Hepatic stellate cell (primary cell): ENCODE results near the gene PCNX2.

Experiments used
- DNase-seq: peaks from one replicate; pipeline ENCODE4 v3.0.0; 2011; ENCODE audit warnings: low spot score

PCNX2 gene, protein sequence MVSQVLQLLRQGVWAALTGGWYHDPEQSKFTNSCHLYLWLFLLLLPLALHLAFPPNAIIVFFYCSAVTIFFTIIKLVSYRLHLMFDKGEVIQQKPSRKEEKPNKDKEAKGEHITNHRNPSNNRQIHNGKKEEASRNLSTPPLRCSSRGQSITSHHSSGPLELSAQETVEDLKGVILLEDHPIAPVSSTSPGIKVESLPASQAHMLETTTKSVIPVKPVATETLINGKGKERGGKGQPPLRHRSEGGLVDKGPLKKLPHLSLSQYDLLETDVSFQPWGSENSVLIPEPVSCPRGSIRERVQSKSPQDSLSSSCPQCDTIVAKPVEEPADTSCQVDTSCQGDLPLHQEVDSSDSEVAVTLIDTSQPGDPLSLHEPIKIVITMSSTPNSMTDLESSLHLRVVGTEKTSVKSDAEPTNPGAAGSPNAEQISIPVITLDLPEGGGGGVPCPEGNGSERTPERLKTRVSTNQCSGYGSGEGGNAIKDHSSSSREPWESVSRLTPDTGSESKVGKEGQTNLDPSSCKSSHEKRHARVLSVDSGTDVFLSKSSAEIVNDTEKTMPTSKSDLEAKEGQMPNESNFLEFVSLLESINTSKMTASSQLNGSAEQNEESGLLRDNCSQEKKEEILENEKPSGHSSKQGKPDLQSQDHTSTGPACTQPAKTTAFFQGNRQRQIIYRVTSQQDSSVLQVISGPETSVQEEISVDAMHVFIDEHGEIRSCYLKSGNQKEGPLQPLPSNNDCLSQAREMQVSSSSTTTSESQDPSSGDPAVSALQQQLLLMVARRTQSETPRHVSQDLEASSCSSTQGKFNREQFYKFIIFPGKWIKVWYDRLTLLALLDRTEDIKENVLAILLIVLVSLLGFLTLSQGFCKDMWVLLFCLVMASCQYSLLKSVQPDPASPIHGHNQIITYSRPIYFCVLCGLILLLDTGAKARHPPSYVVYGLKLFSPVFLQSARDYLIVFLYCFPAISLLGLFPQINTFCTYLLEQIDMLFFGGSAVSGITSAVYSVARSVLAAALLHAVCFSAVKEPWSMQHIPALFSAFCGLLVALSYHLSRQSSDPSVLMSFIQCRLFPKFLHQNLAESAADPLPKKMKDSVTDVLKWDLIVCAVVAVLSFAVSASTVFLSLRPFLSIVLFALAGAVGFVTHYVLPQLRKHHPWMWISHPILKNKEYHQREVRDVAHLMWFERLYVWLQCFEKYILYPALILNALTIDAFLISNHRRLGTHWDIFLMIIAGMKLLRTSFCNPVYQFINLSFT (N-terminal part only)

DNA sequence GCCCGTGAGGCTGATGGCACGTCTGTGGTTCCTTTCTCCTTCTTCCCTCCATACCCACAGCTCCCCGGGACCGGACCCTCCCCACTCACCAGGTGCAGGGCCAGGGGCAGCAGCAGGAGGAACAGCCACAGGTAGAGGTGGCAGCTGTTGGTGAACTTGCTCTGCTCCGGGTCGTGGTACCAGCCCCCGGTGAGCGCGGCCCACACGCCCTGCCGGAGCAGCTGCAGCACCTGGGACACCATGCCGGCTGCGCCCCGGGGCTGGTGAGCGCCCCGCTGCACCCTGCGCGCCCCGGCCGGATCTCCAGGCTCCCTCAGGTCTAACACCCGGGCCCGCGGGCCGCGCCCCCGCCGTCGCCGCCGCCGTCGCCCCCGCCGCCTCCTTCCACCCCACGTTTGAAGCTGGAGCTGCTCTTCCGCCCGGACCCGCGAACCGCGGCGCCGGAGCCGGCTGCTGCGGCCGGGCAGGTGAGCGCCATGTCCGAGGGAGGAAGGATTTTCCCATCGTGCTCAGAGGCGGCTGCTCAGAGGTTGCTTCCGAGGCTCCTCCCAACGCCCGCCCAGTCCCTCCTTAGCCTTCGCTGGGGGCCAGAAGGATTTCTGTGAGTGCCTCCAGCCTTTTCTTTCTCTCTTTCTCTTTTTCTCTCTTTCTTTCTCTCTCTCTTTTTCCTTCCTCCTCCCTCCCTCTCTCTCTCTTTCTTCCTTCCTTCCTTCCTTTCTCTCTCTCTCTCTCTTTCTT, at the start of gene PCNX2:
PCNX2 (minus strand) TSS at position 489 of the 738 bp plus-strand sequence; CDS start at position 242, 247 bp downstream.
- peak; percentile 65 for DNase-seq

DNA sequence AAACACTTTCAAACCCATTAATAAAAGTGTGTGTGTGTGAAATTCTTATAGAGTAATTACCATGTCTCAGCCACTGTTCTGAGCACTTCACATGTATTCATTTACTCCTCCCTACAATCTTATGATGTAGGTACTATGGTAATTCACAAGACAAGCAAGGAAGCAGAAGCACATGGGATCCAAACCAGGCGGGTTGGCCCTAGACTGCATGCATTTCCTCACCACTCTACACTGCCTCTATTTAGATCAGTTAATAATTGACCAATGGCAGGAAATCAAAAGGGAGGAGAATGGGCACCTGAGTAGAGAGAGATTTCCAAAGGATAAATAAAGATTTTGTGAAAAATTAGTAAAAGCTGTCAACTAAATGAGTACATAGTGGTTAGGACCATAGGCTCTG, 47.7 kb upstream of the PCNX2 start:
- no peak for DNase-seq

DNA sequence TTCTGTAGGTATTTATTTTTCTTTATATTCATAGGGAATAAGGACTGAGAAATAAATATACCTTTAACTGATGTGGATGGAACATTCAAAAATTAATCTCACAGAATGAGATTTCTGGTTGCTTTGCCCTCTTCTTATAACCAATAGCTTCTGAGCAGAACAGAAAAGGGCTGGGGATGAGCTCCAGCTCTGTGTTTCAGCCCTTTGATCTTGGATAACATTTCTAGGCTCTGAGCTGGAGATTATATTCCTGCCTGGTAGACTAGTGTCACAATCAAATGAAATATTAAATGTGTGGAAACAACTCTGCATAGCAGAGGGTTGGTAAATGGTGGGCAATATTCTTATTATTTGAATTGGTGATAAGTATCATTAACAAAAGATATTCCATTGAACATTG, 46.6 kb upstream of the PCNX2 start:
- DNase-seq = no peak

DNA sequence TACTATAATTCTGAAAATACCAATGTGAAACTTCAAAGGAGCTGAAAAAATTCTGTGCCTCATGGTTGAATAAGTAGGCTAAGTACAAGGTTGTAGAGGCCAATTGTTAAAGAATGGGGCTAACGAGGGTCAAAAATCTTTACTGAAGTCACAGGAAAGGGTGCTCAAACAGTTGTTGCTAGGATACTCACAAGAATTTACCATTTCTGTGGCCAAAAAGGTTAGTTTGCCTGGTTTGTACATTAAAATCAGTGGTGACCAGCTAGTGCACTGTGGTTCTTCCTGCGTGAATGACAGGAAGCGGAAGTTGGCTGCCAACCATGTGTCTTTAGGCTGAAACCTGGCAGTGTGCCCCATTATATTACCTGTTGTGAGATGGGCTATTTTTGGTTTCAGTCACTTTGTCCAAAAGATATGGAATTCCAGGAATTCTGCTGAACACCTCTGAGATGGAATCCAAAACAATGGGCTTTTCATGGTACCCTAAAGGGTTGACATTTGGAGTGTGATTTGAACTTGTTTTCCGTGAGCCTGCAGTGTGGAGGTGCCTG, 45.5 kb upstream of the PCNX2 start:
- DNase-seq = no peak

DNA sequence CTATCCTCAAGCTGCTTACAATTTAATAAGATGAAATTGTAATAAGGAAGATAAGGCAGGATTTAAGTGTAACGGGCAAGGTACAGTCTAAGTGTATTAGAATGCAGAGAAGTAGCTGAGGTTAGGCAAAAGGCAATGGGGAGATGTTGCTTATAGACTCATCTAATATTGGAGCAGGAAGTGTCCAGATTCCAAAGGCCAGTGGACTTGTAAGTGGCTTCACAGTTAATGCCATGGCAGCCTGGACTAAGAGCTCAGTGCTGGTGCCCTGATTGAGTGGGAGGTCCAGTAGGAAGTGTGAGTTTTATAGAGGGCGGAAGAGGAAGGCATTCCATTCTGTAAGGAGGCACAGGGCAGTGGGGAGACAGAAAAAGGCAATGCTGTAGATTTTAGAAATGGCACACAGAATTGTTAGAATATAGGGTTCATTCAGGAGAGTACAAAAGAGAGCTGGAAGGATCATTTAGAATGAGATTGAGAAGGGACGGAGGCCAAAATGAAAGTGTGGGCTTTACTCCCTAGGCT, 44.6 kb upstream of the PCNX2 start:
- no peak for DNase-seq

DNA sequence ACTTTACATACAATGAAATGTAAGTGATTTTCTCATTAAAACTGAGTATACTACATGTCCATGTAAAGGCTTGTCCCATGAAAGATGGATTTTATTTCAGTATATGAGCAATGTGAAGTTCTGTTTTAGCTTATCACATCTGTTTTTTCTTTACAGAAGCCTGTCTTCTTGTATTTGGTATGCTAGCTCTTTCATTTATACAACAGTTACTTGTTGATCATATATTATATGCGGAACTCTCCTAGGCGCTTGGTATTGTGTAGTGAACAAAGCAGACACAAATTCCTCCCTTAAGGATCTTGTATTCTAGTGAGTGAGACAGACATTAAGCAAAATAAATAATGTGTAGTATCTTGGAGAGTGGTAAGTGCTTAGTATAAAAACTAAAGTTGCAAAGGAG, 42.6 kb upstream of the PCNX2 start:
- no peak for DNase-seq

DNA sequence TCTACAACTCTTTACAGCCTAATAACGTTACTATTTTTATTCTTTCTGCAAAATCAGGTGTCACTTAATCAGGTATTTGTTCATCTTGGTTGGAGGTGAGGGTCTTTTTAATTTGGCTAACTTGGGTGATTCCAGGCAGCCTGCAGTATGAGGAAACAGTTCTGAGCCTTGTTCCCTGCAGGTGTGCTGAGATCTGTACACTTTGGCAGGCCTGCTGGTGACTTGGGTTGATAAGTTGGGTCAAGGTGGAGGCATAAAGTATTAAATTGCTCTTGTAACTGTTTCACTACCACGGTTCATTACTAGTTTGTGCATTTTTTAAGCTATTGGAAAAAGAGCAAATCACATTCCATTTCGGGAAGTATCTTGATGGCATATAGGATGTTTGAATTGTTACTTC, 42.0 kb upstream of the PCNX2 start:
- no peak for DNase-seq

DNA sequence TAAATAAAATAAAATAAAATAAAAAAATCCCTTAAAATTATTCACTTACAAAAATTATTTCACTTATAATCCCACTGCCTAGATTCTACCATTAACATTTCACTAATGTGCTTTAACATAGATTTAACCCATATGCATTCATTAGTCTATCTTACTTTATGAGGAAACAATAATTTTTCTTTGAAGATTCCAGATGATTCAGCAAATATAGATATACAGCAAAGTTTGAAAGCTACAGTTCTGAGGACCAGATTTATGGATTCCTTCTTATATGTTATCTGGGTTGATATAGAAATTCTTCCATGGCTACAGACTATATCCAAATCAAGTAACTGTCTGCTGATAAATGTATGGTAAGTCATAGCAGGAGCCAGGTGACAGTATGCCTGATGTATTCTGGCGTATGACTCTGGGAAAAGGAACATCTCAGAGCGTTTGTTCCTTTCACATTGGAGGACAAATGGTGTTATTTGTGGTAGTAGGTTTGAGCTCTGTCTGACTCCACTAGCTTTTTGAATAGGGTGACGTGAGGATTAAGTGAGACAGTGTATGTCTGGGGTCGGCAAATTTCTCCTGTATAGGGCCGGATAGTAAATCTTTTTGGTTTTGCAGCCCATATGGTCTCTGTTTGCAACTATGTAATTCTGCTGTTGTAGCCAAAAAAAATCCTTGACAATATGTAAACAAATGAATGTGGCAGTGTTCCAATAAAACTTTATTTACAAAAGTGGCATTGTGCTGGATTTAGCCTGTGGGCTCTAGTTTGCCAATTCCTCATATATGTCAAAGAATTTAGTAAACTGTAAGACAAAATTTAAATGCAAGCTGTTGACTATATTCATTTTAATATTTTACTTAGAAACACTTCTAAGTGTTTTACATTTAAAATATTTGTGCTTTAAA, 41.3 kb upstream of the PCNX2 start:
- DNase-seq = no peak

DNA sequence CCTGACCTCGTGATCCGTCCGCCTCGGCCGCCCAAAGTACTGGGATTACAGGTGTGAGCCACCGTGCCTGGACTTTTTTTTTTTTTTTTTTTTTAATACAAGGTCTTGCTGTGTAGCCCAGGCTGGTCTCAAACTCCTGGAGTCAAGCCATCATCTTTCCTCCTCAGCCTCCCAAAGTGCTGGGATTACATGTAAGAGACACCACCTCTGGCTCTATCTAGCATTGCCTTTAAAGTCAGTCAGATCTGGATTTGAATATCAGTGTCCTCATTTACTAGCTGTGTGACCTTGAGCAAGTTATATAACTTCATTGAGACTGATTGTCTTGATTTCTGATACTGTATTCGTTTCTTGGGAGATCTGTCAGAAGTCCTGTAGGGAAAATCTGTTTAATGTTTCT, 38.6 kb upstream of the PCNX2 start:
- DNase-seq = no peak

DNA sequence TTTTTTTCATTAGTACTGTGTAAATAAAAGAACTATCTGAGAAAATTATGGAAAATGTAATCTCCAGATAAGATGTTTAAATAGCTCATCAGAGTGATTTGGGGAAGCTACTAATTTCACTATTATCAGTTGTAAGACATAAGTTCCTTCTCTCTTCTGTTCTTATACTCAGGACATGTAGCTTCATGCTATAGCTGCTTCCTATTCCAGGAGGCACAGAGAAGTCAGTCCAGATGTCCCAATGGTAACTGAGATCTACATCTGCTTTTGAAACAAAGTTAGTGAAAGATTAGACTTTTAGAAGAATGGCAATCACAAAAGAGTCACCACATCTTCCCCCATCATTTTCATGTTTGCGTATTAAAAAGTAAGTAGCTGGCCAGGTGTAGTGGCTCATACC, 37.6 kb upstream of the PCNX2 start:
- no peak for DNase-seq

DNA sequence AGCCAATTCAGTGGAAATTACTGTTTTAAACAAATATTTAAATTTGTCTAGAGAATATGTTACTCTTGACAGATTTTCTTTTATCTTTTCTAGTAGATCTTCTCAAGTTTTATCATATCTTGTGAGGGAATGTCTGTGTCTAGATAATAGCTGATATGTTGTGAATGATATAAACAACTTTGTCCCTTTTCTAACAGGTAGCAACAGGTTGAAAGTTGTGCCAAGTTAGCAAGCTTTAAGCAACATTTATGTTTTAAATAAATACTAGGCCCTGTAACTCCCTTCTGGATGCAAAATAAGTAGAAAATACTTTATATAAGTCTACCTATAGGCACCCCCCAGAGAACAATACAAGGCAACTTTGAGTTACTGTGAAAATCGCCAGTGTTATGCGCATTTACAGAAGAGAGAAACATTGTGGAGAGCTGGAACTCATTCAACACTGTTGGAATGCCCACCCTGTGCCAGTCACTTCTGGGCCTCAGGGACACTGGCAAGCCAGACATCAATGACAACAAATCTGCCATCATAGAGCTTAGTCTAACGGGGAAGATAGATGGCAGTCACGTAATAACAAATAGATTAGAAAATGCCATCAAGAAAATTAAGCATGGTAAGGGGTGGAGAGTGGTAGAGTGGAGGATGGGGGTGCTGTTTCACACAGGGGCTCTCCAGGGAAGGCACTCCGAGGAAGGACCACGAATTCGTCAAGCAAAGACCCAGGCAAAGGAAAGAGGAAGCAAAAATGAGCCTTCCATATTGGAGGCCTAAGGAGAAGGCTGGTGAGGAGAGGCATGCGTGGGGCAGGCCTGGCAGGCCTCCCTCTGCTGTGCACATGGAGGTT, 36.4 kb upstream of the PCNX2 start:
- no peak for DNase-seq

DNA sequence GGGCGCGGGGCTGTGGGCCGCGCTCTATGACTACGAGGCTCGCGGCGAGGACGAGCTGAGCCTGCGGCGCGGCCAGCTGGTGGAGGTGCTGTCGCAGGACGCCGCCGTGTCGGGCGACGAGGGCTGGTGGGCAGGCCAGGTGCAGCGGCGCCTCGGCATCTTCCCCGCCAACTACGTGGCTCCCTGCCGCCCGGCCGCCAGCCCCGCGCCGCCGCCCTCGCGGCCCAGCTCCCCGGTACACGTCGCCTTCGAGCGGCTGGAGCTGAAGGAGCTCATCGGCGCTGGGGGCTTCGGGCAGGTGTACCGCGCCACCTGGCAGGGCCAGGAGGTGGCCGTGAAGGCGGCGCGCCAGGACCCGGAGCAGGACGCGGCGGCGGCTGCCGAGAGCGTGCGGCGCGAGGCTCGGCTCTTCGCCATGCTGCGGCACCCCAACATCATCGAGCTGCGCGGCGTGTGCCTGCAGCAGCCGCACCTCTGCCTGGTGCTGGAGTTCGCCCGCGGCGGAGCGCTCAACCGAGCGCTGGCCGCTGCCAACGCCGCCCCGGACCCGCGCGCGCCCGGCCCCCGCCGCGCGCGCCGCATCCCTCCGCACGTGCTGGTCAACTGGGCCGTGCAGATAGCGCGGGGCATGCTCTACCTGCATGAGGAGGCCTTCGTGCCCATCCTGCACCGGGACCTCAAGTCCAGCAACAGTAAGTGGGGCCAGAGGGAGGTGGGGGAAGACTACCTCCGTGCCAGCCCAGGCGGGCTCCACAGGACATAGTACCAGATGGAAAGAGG, 32.8 kb upstream of the PCNX2 start:
- peak; percentile 3 for DNase-seq

DNA sequence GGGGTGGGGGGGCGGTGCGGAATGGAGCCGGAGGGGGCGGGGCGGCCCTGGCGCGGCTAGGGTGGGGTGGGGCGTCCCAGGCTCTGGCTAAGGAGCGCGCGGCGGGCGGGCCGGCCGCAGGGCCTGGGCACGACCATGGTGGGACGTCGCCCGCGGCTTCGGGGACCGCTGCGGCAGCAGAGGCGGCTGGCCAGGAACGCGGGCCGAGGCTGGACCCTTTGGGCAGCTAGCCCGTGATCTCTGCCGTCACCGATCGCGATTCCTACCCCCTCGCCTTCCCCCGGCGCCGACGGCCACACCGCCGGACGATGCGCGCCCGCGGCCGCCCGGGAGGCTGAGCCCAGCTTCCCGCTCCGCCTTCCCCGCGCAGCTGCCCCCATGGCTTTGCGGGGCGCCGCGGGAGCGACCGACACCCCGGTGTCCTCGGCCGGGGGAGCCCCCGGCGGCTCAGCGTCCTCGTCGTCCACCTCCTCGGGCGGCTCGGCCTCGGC, 32.2 kb upstream of the PCNX2 start, which contains the start of gene MAP3K21:
MAP3K21 (plus strand) TSS at position 74 of the 491 bp plus-strand sequence; CDS start at position 379, 305 bp downstream.
- DNase-seq = no peak

DNA sequence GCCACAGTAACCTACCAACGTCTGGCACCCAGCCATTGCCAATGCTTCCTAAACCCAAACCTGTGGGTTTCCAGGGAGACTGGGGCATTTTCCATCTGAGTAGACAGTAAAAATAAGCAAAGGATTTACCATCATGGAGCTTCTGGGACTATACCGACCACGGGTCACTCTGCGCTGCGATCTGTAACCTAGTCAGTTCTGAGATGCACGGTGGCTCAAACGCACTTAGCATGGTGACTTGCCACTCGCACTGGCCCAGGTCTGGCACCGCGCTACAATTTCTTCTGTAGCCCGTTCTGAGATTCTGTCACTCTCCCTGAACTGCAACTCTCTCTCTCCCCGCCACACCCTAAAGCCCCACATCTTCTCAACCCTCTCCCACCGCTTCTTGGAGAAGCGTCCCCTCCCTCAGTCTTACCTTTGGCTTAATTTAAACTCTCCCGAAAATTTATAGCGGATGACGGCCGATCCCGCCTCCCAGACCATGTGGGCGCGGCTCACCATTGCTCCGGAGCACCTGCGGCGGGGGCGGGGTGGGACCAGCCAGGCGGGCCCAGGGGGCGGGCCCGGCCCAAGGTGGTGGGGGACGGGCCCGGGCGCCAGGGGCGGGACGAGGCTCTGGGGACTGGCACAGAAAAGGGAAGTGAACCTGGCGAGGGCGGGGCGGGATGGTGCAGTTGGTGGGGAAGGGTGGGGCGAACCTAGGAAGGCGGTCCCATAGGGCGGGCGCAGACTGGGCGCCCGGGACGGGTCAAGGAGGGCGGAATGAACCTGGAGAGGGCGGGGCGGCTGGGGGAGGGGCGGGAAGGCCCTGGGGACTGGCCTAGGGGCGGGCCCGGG, 31.5 kb upstream of the PCNX2 start:
- peak; percentile 3 for DNase-seq

DNA sequence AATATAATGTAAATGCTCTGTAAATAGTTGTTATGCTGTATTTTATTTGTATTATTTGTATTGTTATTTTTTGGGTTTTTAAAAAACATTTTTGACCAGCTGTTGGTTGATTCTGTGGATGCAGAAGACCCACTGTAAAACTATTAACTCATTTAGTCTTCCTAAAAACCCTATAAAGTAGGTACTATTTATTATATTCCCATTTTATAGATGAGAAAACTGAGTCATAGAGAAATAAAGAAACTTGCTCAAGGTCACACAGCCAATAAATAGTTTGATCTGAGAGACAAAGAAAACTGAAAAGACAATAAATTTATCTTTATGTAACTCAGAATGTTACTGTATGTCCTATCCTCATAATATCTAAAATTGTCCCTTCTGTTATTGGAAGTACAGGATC, 30.8 kb upstream of the PCNX2 start:
- no peak for DNase-seq

DNA sequence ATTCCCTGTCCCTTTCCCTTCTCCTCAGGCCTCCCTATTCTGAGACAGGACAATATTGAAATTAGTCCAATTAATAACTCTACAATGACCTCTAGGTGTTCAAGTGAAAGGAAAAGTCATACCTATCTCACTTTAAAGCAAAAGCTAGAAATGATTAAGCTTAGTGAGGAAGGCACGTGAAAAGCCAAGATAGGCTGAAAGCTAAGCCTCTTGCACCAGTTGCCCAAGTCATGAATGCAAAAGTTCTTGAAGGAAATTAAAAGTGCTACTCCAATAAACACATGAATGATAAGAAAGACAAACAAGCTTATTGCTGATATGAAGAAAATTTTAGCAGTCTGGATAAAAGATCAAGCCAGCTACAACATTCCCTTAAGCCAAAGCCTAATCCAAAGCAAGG, 28.2 kb upstream of the PCNX2 start:
- no peak for DNase-seq

DNA sequence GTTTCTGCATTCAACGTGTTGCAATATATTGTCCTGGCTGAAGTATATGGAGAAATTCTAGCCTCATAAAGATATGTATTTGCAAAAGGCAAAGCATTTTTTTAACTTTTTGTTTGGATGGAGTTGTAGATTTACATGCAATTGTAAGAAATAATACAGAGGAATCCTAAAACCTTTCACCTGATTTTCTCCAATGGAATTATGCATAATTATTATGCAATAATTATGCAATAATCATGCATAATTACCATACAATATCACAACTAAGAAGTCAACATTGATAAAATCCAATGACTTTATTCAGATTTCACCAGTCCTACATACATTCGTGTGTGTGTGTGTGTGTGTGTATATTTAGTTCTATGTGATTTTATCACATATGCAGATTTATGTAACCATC, 24.5 kb upstream of the PCNX2 start:
- DNase-seq = no peak
